Measurements from ENCODE around the gene PCAT7.

DNA sequence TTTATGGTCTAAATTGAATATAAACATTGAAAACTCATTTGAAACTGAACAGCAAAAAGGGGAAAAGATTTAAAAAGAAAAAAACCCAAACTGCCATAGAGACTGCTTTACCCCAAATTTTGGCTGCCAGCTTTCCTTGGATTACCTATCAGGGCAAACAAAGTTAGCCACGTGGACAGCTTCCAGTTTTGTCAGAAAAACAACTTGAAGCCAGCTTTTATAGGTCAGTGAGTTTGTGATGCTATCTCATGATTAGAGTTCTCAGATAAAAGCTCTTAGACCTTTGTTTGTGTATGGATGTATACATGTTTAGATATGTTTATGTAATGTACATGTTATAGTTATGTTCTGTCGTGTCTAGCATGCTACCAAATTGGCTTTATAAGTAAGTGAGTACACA lies 22.7 kb downstream of the PCAT7 start:
- TF ChIP-seq YY1 (IDR thresholded peaks at IDR 0.05; ENCODE audit: insufficient read depth, insufficient read length) (no peak), ZNF274 (IDR thresholded peaks at IDR 0.05; ENCODE audit: low read depth, low read length) (no peak), SUZ12 (IDR thresholded peaks at IDR 0.05; ENCODE audit: extremely low read depth, insufficient read depth, insufficient read length) (no peak)
